ENCODE measurements around the gene PYDC1.

DNA sequence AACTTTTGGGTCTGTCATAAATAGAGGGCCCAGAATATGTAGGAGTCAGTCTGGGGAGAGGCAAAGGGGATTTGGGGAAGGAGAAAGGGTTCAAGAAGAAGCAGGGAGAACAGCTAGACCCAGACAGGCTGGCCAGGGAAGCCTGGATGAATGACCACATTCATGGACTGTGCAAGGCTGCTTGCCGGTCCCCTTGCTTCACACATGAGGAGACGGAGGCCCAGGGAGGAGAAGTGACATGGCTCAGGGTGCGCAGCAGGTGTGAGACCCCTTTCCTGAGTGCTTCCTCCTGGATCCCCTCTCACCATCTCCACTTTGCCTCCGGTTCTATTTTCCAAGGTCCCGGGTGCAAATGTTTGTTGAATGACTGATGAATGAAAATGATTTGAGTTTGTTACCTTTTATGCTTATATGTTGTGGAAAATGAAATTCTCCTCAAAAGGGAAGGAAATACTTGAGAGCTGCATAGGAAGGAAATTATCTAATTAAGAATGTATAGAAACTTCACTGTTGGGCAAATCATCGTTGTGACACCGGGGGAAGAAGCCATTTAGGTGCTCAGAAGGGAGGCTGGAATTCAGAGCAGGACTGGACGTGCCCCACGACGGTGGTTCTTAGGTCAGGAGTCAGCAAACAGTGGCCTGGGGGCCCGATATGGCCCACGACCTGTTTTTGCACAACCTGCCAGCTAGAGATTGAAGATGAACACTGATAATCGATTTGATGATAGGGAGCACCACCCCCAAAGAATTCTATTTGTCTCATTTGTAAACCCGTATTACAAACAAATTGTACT is 43.4 kb upstream of the PYDC1 start:
- TF ChIP-seq, protein P1, sequence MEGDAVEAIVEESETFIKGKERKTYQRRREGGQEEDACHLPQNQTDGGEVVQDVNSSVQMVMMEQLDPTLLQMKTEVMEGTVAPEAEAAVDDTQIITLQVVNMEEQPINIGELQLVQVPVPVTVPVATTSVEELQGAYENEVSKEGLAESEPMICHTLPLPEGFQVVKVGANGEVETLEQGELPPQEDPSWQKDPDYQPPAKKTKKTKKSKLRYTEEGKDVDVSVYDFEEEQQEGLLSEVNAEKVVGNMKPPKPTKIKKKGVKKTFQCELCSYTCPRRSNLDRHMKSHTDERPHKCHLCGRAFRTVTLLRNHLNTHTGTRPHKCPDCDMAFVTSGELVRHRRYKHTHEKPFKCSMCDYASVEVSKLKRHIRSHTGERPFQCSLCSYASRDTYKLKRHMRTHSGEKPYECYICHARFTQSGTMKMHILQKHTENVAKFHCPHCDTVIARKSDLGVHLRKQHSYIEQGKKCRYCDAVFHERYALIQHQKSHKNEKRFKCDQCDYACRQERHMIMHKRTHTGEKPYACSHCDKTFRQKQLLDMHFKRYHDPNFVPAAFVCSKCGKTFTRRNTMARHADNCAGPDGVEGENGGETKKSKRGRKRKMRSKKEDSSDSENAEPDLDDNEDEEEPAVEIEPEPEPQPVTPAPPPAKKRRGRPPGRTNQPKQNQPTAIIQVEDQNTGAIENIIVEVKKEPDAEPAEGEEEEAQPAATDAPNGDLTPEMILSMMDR (IDR thresholded peaks at IDR 0.05; ENCODE audit: borderline replicate concordance, extremely low read depth, low read length, poor library complexity, severe bottlenecking) = no peak
- TF ChIP-seq EZH2 (IDR thresholded peaks at IDR 0.05; ENCODE audit: borderline replicate concordance, low read depth, low read length, severe bottlenecking) = no peak

Data from DND-41 (cell line).